GM12878 (cell line): ENCODE results near the gene ARAP2.

ENCODE experiments used
- EZH2 ChIP-seq: IDR thresholded peaks from 2 replicates; pipeline ENCODE4 v1.6.1; 2012; ENCODE audit warnings: low read depth, mild to moderate bottlenecking, control low read depth, inconsistent platforms, low read length, borderline replicate concordance; ENCODE audit not compliant: control insufficient read depth
- HCFC1 ChIP-seq: fragments of 150-350 bp; IDR thresholded peaks from 2 replicates; pipeline ENCODE4 v1.6.1; 2014; ENCODE audit warnings: low read length
- SUZ12 ChIP-seq: fragments of 200-600 bp; sonication (generic); IDR thresholded peaks from one replicate; pipeline ENCODE4 v1.6.1; 2018; ENCODE audit warnings: antibody characterized with exemption, mild to moderate bottlenecking; ENCODE audit not compliant: unreplicated experiment

- TF ChIP-seq HCFC1 (no peak), EZH2 (no peak), SUZ12 (no peak)
Observed at GRCh38 chr4:36233567-36234266, 10.6 kb downstream of the ARAP2 start.
